K562 (cell line): Measurements from ENCODE around the gene MAMDC2. TPM values are rescaled to one million over a fixed set of nuclear protein-coding genes. Genes with fewer than 3 reads are reported as not detected.

Experiments
- ATAC-seq: fragments of 200-7000 bp; cut with Tn5 transposase; 3 replicates; pipeline ENCODE4 v1.9.1; 2020; ENCODE audit warnings: moderate library complexity
- BruUV-seq: library from RNA; stranded (reverse); fragments of 400-500 nt; replicated peaks from 2 replicates; lab custom pipeline; 2021; lab: Mats Ljungman, UMichigan
- CTCF ChIA-PET: fragments of 300-600 bp; formaldehyde crosslinking; extraction: SDS; loops from one replicate; lab custom pipeline; 2021; ENCODE audit warnings: low intra/inter-chr PET ratio; lab: Yijun Ruan, JAX
- POLR2A ChIA-PET: fragments of 300-600, 350-650 bp; sonication (Branson Sonifier 250); formaldehyde crosslinking; extraction: SDS; loops from one replicate; lab custom pipeline; 2021; ENCODE audit warnings: antibody characterized with exemption, inconsistent platforms; lab: Yijun Ruan, JAX
- DNase-seq, 4 experiments: peaks; one replicate each; pipeline versions ENCODE4 v3.0.0 to v3.0.0-alpha.2; 2011 to 2018; ENCODE audit warnings: low spot score in 3 of 4, mixed read lengths in 3 of 4; ENCODE audit errors: extremely low read depth in 1 of 4
- FAIRE-seq: peaks from 2 replicates; lab custom pipeline; 2011; peaks lifted over from hg19 to GRCh38; lab: Jason Lieb, UNC
- H2AFZ ChIP-seq: 2 replicates; pipeline ENCODE4 v1.6.0; 2011; ENCODE audit warnings: low read depth, low read length, control low read depth, inconsistent platforms
- H3K27ac ChIP-seq: fragments of 200-600 bp; 3 replicates; pipeline ENCODE4 v1.8.0; 2011; ENCODE audit warnings: low read depth, mild to moderate bottlenecking, control low read depth, inconsistent platforms, low read length, moderate library complexity, mixed read lengths; ENCODE audit errors: extremely low read depth
- H3K27me3 ChIP-seq, 2 experiments: fragments of 300-600 bp in 1 of 2; 2 replicates in 1 of 2; 3 replicates in 1 of 2; pipeline versions ENCODE4 v1.6.0 to v1.8.0; 2011; ENCODE audit warnings: inconsistent platforms in 2 of 2, low read length in 2 of 2, mild to moderate bottlenecking in 1 of 2, mixed read lengths in 1 of 2, moderate library complexity in 1 of 2; ENCODE audit not compliant: control insufficient read depth in 2 of 2, insufficient read depth in 2 of 2
- H3K36me3 ChIP-seq: fragments of 300-600 bp; 3 replicates; pipeline ENCODE4 v1.8.0; 2011; ENCODE audit warnings: mild to moderate bottlenecking, low read length, inconsistent platforms; ENCODE audit not compliant: control insufficient read depth, insufficient read depth
- H3K4me1 ChIP-seq, 2 experiments: fragments of 200-600 bp in 1 of 2; replicated peaks in 1 of 2; 2 replicates in 1 of 2; 3 replicates in 1 of 2; pipeline versions ENCODE4 v1.5.1 to v1.8.0; 2011; ENCODE audit warnings: inconsistent platforms in 2 of 2, low read length in 2 of 2, mild to moderate bottlenecking in 1 of 2, mixed read lengths in 1 of 2, moderate library complexity in 1 of 2; ENCODE audit not compliant: control insufficient read depth in 2 of 2, insufficient read depth in 2 of 2
- H3K4me2 ChIP-seq: 2 replicates; pipeline ENCODE4 v1.6.1; 2011; ENCODE audit warnings: low read length, control low read depth, inconsistent platforms, mixed read lengths; ENCODE audit not compliant: insufficient read depth
- H3K4me3 ChIP-seq: fragments of 200-600 bp; sonication (generic), shearing (Covaris generic); 2 replicates; pipeline ENCODE4 v1.5.1; 2016; ENCODE audit warnings: control low read depth, inconsistent platforms
- H3K79me2 ChIP-seq: fragments of 200-600 bp; 3 replicates; pipeline ENCODE4 v1.8.0; 2011; ENCODE audit warnings: low read length, inconsistent platforms; ENCODE audit not compliant: control insufficient read depth, insufficient read depth
- H3K9ac ChIP-seq, 2 experiments: 2 replicates each; pipeline versions ENCODE4 v1.6.0 to v1.6.1; 2011; ENCODE audit warnings: low read depth in 2 of 2, low read length in 2 of 2, control low read depth in 1 of 2, inconsistent platforms in 1 of 2, mild to moderate bottlenecking in 1 of 2, mixed read lengths in 1 of 2; ENCODE audit not compliant: insufficient read depth in 1 of 2
- H3K9me1 ChIP-seq: one replicate; pipeline ENCODE4 v1.6.0; 2011; ENCODE audit warnings: inconsistent platforms, mild to moderate bottlenecking, low read length, moderate library complexity; ENCODE audit not compliant: control insufficient read depth, insufficient read depth
- H3K9me3 ChIP-seq: replicated peaks from 2 replicates; pipeline ENCODE4 v1.5.1; 2011; ENCODE audit warnings: low read depth, low read length, inconsistent platforms; ENCODE audit not compliant: control insufficient read depth, insufficient read depth
- H4K20me1 ChIP-seq: replicated peaks from 2 replicates; pipeline ENCODE4 v1.6.1; 2011; ENCODE audit warnings: low read length, inconsistent platforms, mixed read lengths; ENCODE audit not compliant: control insufficient read depth, insufficient read depth
- C11orf30 ChIP-seq: fragments of 450-650 bp; IDR thresholded peaks from 2 replicates; pipeline ENCODE4 v1.6.1; 2016; ENCODE audit warnings: low read depth, mild to moderate bottlenecking
- CBX5 ChIP-seq: IDR thresholded peaks from 2 replicates; pipeline ENCODE4 v1.6.1; 2014; ENCODE audit warnings: low read depth, borderline replicate concordance
- CXXC5 ChIP-seq: fragments of 250-450 bp; sonication (Bioruptor Pico); IDR thresholded peaks from 2 replicates; pipeline ENCODE4 v1.8.0; 2022; ENCODE audit warnings: inconsistent platforms, mild to moderate bottlenecking, moderate library complexity
- ELF1 ChIP-seq: fragments of 200-800 bp; sonication (Bioruptor generic); IDR thresholded peaks from 2 replicates; pipeline ENCODE4 v1.6.1; 2016; ENCODE audit warnings: missing genetic modification characterization, missing compliant biosample characterization
- GABPA ChIP-seq: fragments of 200-800 bp; sonication (Bioruptor generic); conservative IDR thresholded peaks from 2 replicates; pipeline ENCODE4 v1.6.1; 2016; ENCODE audit warnings: low read depth, missing genetic modification characterization, missing compliant biosample characterization
- ILK ChIP-seq: fragments of 450-650 bp; IDR thresholded peaks from 2 replicates; pipeline ENCODE4 v1.6.1; 2016; ENCODE audit warnings: missing genetic modification characterization, low read depth, mild to moderate bottlenecking, missing compliant biosample characterization, moderate library complexity, borderline replicate concordance
- NKRF ChIP-seq: fragments of 450-650 bp; IDR thresholded peaks from 2 replicates; pipeline ENCODE4 v1.6.1; 2016; ENCODE audit warnings: borderline replicate concordance
- RAD21 ChIP-seq, 2 experiments: fragments of 250-450 bp in 1 of 2; fragments of 450-650 bp in 1 of 2; sonication (Bioruptor Pico) in 1 of 2; formaldehyde crosslinking in 1 of 2; IDR thresholded peaks in 1 of 2; conservative IDR thresholded peaks in 1 of 2; 2 replicates each; pipeline versions ENCODE4 v1.4.0 to v1.8.0; 2020 to 2022; ENCODE audit warnings: mild to moderate bottlenecking in 2 of 2, moderate library complexity in 1 of 2
- whole genome bisulfite sequencing: fragments of 100-300 bp; shearing (Covaris generic); methylation state at CpG from one replicate; pipeline ENCODE4 v1.1.6; 2016; ENCODE audit warnings: low coverage, mixed read lengths; ENCODE audit not compliant: insufficient coverage; ENCODE audit errors: missing lambda C conversion rate; 5-methylcytosine and 5-hydroxymethylcytosine counted together
- in situ Hi-C: fragments of 300-500 bp; cut with MboI; formaldehyde crosslinking; loops from 4 replicates; pipeline ENCODE4 v1.15.0; 2018; ENCODE audit warnings: inconsistent platforms, mixed read lengths
- intact Hi-C: fragments of 100-400 bp; cut with micrococcal nuclease; formaldehyde crosslinking; loops from 2 replicates; pipeline ENCODE4 v1.14.2; 2022
- polyA plus RNA-seq, 8 experiments: library from polyadenylated mRNA; depleted of rRNA in 4 of 8; stranded (reverse) in 5 of 8; unstranded in 3 of 8; fragments of >200 nt; fragmentation: Nextera tagmentation in 2 of 8; fragmentation: Illumina TruSeq in 1 of 8; extraction: Ambion mirVana in 2 of 8; extraction: Trizol in 1 of 8; gene quantifications; 2 replicates each; pipeline versions ENCODE4 v1.2.1 to v1.2.3, GENCODE V29; 2011 to 2014; ENCODE audit warnings: inconsistent platforms in 1 of 8, missing spikeins in 1 of 8
- total RNA-seq, 7 experiments: library from RNA; depleted of rRNA in 6 of 7; stranded (reverse); fragments of >200 nt in 6 of 7; fragmentation: Illumina TruSeq in 2 of 7; extraction: Trizol in 2 of 7; gene quantifications; 2 replicates each; pipeline versions ENCODE4 v1.2.1 to v1.2.3, GENCODE V29; 2011 to 2021; ENCODE audit warnings: low replicate concordance in 1 of 7
- TF ChIP-seq, protein P1 (sequence below): sonication (generic); formaldehyde crosslinking; IDR thresholded peaks from 2 replicates; pipeline ENCODE4 v1.8.0; 2022; ENCODE audit warnings: mild to moderate bottlenecking, missing genetic modification reagents
- TF ChIP-seq, protein P2 (sequence below): fragments of 450-650 bp; IDR thresholded peaks from 2 replicates; pipeline ENCODE4 v1.6.1; 2014; ENCODE audit warnings: low read depth, mild to moderate bottlenecking, moderate library complexity, borderline replicate concordance

MAMDC2 gene
- total and polyA plus RNA-seq, 9 of the 15 experiments (the other 6 are each of a cell fraction or from before 2014, with no cell fraction given), result 0.01 to 0.03 TPM; not detected in 7

DNA sequence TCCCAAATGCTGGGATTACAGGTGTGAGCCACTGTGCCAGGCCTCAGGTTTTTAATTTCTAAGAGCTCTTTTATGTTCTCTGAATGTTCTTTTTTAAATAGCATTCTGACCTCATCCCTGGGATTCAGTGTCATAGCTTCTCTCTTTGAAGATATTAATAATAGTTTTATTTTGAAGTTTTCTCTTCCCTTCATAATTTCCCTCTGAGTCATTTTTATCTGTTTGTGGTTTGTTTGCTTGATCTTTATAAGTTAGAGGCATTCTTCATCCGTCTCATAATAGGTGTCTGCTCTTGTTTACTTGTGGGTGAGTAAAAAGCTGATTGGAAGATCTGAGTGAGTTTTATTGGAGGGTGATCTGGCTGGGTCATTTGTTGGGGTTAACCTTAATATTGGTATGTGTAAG is 12.5 kb upstream of the MAMDC2 start:
- Histone ChIP-seq H3K27me3 (no peaks in the 10 kb centered on the region), H2AFZ (no peak overlapping the region), H3K4me1 (no peaks in the 10 kb centered on the region), H3K79me2 (no peaks in the 10 kb centered on the region), H3K4me3 (no peak overlapping the region), H3K9me3 (no peaks in the 10 kb centered on the region), H3K36me3 (no peaks in the 10 kb centered on the region), H3K9ac (no peak overlapping the region), H3K9me1 (no peaks in the 10 kb centered on the region), H4K20me1 (no peaks in the 10 kb centered on the region), H3K4me2 (no peak overlapping the region), H3K27ac (no peak overlapping the region)
- no peak for TF ChIP-seq ELF1 (tag)
- TF ChIP-seq CXXC5 (CRISPR knock-in tag), result no peak
- TF ChIP-seq NKRF, result no peak
- TF ChIP-seq CBX5, result no peak
- TF ChIP-seq C11orf30, result no peak
- TF ChIP-seq ILK (tag), result no peak
- TF ChIP-seq, protein P1, sequence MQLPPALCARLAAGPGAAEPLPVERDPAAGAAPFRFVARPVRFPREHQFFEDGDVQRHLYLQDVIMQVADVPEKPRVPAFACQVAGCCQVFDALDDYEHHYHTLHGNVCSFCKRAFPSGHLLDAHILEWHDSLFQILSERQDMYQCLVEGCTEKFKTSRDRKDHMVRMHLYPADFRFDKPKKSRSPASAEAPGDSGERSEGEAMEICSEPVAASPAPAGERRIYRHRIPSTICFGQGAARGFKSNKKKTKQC (CRISPR knock-in tag), result no peak
- no peak for TF ChIP-seq GABPA
- no peak for TF ChIP-seq RAD21 (CRISPR knock-in tag; conservative IDR thresholded peaks at IDR 0.05 in 1 of 2, IDR thresholded peaks at IDR 0.05 in 1 of 2)
- TF ChIP-seq, protein P2, sequence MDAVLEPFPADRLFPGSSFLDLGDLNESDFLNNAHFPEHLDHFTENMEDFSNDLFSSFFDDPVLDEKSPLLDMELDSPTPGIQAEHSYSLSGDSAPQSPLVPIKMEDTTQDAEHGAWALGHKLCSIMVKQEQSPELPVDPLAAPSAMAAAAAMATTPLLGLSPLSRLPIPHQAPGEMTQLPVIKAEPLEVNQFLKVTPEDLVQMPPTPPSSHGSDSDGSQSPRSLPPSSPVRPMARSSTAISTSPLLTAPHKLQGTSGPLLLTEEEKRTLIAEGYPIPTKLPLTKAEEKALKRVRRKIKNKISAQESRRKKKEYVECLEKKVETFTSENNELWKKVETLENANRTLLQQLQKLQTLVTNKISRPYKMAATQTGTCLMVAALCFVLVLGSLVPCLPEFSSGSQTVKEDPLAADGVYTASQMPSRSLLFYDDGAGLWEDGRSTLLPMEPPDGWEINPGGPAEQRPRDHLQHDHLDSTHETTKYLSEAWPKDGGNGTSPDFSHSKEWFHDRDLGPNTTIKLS, result no peak
- intact Hi-C loops (no loop called here), in situ Hi-C loops (no loop called here)
- DNase-seq (no peak), ATAC-seq (no peak), FAIRE-seq (no peak)
- whole genome bisulfite sequencing, result 0% methylated on average over 1 of the region's 1 CpG
- BruUV-seq, result no TSS peak
- ChIA-PET POLR2A (no interaction called here), CTCF (no interaction called here)
